GM10248 (cell line): ENCODE results near the gene ALKBH5.

Experiments used
- CTCF ChIA-PET: fragments of 300-600 bp; sonication (Branson Sonifier 250); formaldehyde crosslinking; extraction: SDS; loops from one replicate; lab custom pipeline; 2021; ENCODE audit warnings: antibody characterized with exemption; lab: Yijun Ruan, JAX
- POLR2A ChIA-PET: fragments of 350-650 bp; sonication (Branson Sonifier 250); formaldehyde crosslinking; extraction: SDS; loops from one replicate; lab custom pipeline; 2020; ENCODE audit warnings: antibody characterized with exemption; lab: Yijun Ruan, JAX
- DNase-seq: peaks from one replicate; pipeline ENCODE4 v3.0.0; 2012; ENCODE audit errors: extremely low spot score
- TF ChIP-seq, protein P1 (sequence below): IDR thresholded peaks from 2 replicates; pipeline ENCODE4 v1.5.1; 2012; ENCODE audit warnings: mild to moderate bottlenecking, low read depth; ENCODE audit errors: extremely low read depth, missing control alignments, control extremely low read depth

The ALKBH5 gene

DNA sequence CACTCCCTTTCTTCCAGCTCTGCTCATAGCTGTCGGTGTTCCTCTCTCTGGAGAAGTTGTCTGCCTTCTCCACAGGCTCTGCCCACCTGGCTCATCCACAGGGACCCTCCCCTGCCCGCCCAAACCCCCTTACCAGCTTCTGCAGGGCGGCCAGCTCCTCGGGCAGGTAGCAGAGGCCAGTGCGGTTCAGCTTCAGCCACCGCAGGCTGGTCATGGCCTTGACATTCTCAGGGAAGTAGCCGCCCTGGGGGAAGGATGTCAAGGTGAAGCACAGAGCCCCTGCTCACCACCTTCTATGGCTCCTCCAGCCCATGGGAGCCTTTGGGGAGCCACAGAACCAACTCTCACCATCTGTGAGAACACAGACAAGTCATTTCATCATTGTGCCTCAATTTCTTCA, 73.1 kb downstream of the ALKBH5 start:
- ChIA-PET CTCF (interaction anchor here (1.4 to 2.4 kb wide), 4 partner anchors 9 to 370 kb away, joined by 4 to 8 read pairs (median 4); no protein-coding TSS in a partner anchor), POLR2A (interaction anchor here (0.6 kb wide), 1 partner anchor 29 kb away, joined by 5 read pairs; no protein-coding TSS in a partner anchor)
- TF ChIP-seq, protein P1, sequence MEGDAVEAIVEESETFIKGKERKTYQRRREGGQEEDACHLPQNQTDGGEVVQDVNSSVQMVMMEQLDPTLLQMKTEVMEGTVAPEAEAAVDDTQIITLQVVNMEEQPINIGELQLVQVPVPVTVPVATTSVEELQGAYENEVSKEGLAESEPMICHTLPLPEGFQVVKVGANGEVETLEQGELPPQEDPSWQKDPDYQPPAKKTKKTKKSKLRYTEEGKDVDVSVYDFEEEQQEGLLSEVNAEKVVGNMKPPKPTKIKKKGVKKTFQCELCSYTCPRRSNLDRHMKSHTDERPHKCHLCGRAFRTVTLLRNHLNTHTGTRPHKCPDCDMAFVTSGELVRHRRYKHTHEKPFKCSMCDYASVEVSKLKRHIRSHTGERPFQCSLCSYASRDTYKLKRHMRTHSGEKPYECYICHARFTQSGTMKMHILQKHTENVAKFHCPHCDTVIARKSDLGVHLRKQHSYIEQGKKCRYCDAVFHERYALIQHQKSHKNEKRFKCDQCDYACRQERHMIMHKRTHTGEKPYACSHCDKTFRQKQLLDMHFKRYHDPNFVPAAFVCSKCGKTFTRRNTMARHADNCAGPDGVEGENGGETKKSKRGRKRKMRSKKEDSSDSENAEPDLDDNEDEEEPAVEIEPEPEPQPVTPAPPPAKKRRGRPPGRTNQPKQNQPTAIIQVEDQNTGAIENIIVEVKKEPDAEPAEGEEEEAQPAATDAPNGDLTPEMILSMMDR, result no peak
- no peak for DNase-seq

DNA sequence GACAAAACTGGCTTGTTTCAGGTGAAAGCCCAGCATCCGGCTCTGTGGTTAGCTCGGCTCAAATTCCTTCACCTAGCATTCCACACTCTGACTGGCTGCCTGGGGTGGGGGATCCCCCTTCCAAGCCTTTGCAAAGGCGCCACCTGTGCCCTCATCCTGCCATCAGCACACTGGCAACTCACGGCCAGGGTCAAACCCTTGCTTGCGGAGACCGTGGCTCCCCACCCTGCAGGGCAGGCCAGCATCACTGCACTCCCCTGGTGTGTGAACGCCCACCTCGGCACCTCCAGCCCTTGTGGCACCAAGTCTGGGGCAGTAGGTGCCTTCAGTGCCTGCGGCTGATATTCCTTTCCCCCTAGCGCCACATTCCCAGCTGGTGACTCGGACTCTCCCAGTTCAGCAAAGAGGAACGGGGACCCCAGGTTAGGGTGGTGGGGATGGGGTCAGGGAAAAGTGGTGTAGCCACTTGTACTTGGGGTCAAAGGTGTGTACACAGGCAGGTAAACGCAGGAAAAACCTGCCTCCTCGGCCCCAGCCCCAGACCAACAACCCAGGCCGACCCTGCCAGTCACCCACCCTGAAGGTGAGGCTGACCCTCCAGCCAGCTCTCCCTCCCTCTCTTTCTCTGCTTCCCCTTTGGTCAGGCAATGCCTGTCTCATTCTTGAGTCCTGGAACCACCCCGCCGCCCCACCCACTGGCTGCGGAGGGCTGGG, 73.8 kb downstream of the ALKBH5 start:
- ChIA-PET CTCF (interaction anchor here (1.4 to 1.7 kb wide), 3 partner anchors 10 to 34 kb away, joined by 4 to 5 read pairs (median 4); no protein-coding TSS in a partner anchor), POLR2A (interaction anchor here (0.6 kb wide), 1 partner anchor 28 kb away, joined by 5 read pairs; no protein-coding TSS in a partner anchor)
- TF ChIP-seq, protein P1, result no peak
- peak; percentile 63 for DNase-seq

DNA sequence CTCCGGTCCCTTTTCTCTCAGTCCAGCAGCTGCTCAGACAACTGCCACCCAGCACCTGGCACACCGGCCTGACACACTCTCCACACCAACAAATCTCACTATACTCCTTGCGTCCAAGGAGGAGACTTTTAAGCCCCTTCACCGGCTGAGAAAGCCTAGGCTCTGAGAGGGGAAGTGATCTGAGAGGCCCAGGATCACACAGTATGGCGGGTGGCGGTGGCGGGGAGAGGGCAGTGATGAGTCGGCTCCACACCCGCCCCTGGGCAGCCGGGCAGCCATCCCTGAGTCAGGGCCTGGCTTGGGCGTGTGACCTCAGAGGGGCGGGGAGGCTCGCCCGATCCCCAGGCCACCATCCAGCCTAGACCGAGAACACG, 74.3 kb downstream of the ALKBH5 start:
- ChIA-PET CTCF (interaction anchor here (1.4 to 1.7 kb wide), 2 partner anchors 15 to 34 kb away, joined by 4 read pairs; no protein-coding TSS in a partner anchor), POLR2A (no interaction called here)
- TF ChIP-seq, protein P1, result no peak
- peak; percentile 73 for DNase-seq

GRCh38 chr17:18258356-18259038, 74.9 kb downstream of the ALKBH5 start, which contains the start of gene FLII:
FLII (minus strand) TSS chr17:18258738; CDS start chr17:18258690, 48 bp downstream.
- CTCF ChIA-PET, result interaction anchor here (1.2 to 1.7 kb wide), 2 partner anchors 10 to 41 kb away, joined by 4 to 7 read pairs; no protein-coding TSS in a partner anchor
- DNase-seq, result peak; percentile 74
- POLR2A ChIA-PET, result no interaction called here
- TF ChIP-seq, protein P1, result no peak
